Adrenal gland (tissue), 5 donors: ENCODE results near the gene ATP6V1D.

Experiments
- POLR2A ChIP-seq, 2 donors: fragments of 450-650 bp; IDR thresholded peaks; one replicate each; pipeline ENCODE4 v1.6.1; 2017; ENCODE audit warnings: antibody characterized with exemption in 2 of 2, mild to moderate bottlenecking in 2 of 2, moderate library complexity in 1 of 2
- TF ChIP-seq, protein P1 (sequence below), 6 experiments: fragments of 450-650 bp in 4 of 6; fragments of 200-600 bp in 2 of 6; sonication (generic) in 1 of 6; IDR thresholded peaks; 1 replicate in 5 of 6; 2 replicates in 1 of 6; pipeline versions ENCODE4 v1.5.1 to v1.8.0; 2016 to 2021; ENCODE audit warnings: antibody characterized with exemption in 6 of 6, mild to moderate bottlenecking in 2 of 6, moderate library complexity in 1 of 6
- donor health status: DM: no; HTN: no; CAD: no.

- TF ChIP-seq, protein P1, sequence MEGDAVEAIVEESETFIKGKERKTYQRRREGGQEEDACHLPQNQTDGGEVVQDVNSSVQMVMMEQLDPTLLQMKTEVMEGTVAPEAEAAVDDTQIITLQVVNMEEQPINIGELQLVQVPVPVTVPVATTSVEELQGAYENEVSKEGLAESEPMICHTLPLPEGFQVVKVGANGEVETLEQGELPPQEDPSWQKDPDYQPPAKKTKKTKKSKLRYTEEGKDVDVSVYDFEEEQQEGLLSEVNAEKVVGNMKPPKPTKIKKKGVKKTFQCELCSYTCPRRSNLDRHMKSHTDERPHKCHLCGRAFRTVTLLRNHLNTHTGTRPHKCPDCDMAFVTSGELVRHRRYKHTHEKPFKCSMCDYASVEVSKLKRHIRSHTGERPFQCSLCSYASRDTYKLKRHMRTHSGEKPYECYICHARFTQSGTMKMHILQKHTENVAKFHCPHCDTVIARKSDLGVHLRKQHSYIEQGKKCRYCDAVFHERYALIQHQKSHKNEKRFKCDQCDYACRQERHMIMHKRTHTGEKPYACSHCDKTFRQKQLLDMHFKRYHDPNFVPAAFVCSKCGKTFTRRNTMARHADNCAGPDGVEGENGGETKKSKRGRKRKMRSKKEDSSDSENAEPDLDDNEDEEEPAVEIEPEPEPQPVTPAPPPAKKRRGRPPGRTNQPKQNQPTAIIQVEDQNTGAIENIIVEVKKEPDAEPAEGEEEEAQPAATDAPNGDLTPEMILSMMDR (IDR thresholded peaks at IDR 0.05) = no peak
- TF ChIP-seq POLR2A (IDR thresholded peaks at IDR 0.05) = no peak
Observed at GRCh38 chr14:67392123-67392522, 32.5 kb upstream of the ATP6V1D start.
